GM19351 (cell line): ENCODE data around the gene ATRNL1.
"Not testable (repeated sequence)": the region's sequence is repeated elsewhere in the genome, so short reads cannot be mapped to it uniquely, and the experiment has no call there.

Experiments used
- ATAC-seq: cut with Tn5 transposase; IDR thresholded peaks from one replicate; pipeline ENCODE4 v1.9.1; 2021; ENCODE audit warnings: mild to moderate bottlenecking, moderate library complexity; ENCODE audit not compliant: unreplicated experiment

Gene ATRNL1

DNA sequence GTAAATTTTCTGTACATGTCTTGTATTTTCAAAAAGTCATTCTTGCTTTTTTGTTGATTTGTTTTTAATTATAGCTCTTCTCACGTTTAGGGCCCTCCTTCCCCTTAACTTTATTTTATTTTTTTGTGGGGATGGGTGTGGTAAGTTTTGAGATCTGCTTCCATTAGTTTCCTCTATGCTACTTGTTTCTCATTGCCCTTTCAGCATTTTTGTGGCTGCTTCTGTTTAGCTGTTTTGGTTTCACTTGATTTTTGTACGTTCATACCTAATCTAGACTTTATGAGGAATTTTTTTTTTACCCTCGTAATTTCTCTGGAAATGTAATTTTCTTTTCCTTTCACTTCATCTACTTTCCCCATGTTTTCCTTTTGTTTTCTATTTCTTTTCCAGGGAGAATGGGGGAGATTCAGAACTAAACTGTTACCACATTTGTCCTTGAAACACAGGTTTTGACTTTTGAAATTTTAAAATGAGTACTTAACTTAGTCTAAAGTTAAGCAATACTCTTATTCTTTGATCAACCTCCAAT, 80.8 kb downstream of the ATRNL1 start:
- no peak for ATAC-seq

DNA sequence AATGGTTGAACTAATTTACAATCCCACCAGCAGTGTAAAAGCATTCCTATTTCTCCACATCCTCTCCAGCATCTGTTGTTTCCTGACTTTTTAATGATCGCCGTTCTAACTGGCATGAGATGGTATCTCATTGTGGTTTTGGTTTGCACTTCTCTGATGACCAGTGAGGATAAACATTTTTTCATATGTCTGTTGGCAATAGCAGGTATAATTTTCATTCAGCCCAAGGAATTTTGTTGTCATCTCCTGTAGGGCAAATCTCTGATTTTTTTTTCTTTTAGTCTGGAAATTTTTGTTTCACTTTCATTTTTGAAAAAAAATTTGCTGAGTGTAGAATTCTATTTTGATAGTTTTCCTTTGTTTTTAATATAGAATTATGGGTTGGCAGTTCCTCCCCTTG, 114.1 kb downstream of the ATRNL1 start:
- ATAC-seq = not testable (repeated sequence)

DNA sequence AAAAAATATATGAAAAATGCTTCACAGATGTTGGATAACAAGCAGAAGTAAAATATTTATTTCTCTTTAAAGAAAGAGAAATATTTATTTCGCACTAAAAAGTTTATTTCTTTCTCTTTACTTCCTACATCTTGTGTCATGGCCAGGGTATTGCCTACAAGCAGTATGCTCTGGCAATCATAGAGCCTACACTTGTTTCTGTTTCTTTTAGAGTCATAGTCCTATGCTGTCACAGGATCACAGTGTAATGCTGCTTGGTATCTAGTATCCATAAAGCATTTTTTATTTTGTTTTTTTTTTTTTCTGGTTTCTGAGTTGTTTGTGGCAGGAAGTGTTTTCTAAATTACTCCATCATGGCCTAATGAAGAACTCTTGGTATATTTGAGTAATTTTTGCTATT, 116.0 kb downstream of the ATRNL1 start:
- ATAC-seq = peak; percentile 76

DNA sequence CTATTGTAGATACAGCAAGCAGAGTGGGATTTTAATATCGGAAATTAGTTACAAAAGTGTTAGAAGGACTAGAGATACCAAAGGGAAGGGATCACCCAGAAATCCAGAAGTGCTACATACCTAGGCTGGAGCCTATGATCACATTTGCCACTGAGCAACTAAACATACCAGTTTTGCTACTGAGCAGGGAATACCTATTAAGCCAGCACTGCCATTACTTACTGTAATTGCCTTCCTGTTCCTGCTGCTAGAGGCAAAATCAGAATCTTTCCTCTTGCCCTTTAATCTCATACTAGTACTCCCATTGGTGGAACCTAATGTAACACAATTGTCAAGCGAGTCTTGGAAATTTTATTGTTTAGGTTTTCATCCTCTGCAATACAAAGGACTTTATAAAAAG, 121.7 kb downstream of the ATRNL1 start:
- ATAC-seq = no peak

DNA sequence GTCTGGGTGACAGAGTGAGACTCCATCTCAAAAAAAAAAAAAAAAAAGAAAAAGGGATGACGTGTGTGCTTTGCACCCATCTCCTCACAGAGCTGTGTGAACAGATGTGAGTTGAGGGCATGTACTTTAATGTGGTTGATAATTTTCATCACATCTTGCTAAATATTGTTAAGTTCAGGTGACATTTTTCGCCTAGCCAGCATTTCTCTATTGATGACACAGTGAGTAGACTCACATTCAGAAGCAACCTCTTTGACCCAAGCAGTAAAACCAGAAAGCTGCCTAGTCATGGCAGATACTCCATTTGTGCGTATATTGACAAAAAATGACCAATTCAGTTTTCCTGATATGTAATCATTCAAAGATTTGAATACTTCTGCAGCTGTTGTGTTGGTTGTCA, 126.0 kb downstream of the ATRNL1 start:
- ATAC-seq = no peak

DNA sequence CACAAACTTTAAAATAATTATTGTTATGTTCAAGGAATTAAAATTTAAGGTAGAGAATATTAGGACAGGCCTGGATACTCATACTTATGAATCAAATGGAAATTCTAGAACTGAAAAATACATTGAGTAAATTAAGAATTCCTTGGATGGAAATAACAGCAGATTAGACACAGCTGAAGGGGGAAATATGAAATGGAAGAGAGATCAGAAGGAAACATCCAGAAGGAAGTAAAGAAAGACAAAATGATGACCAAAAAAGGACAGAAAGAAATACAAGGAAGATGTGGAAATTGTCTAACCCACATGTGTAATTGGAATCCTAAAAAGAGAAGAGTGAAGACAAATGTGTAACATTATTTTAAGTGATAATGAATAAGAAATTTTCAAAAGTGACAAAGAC, 128.9 kb downstream of the ATRNL1 start:
- no peak for ATAC-seq

DNA sequence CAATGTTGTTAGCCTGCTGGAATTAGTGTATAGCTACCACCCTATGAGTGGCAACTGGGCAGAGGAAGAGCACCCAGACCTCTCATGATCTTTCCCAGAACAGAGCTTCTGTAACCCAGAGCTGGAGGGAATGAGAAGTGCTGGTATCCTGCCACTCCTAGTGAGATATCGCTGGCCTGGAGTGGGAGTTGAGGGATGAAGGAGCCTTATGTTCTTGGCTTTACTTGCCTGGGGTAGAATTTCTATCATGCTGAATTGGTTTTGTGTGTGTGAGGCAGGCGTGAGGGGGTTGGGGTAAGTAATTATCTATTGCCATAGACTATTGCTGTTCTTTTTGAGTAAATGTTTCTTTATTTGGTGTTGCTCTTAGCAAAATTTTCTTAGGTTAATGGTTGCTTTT, 146.6 kb downstream of the ATRNL1 start:
- ATAC-seq = no peak

DNA sequence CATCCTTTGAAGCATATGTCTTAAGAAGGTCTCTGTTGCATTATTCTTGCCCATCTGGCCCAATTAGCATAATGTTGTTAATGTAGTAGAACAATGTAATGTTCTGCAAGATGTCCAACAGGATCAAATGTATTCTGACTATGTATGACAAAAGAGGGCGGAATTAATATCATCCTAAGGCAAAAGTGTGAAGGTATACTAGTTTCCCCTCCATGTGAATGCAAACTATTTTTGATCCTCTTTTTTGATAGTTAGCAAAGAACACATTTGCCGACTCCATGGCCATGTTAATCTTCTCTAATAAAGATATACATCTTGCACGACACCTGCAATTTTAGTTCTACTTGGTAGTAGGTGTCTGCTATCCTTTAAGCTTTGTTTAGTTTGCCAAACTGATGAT, 157.6 kb downstream of the ATRNL1 start:
- ATAC-seq = no peak

DNA sequence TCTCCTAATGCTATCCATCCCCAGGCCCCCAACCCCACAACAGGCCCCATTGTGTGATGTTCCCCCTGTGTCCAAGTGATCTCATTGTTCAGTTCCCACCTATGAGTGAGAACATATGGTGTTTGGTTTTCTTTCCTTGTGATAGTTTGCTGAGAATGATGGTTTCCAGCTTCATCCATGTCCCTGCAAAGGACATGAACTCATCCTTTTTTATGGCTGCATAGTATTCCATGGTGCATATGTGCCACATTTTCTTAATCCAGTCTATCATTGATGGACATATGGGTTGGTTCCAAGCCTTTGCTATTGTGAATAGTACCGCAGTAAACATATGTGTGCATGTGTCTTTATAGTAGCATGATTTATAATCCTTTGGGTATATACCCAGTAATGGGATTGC, 160.6 kb downstream of the ATRNL1 start:
- not testable (repeated sequence) for ATAC-seq

DNA sequence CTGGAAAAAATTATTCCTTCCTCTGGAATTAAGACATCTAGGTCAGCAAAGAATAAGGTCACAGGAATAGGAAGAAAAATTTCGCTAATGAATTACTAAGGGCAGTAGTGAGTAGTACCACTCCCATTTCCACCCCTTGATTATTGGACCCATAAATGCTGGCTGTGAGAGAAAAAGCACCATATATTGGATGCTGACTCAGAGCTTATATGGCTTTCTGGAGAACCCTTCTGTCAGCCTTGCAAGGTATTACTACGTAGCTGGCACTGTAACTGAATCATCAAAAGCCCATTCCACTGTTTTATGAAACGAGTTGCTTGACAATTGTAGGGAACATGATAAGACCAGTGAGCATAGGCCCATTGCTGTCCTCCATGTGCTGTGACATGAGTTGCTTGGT, 179.3 kb downstream of the ATRNL1 start:
- no peak for ATAC-seq

DNA sequence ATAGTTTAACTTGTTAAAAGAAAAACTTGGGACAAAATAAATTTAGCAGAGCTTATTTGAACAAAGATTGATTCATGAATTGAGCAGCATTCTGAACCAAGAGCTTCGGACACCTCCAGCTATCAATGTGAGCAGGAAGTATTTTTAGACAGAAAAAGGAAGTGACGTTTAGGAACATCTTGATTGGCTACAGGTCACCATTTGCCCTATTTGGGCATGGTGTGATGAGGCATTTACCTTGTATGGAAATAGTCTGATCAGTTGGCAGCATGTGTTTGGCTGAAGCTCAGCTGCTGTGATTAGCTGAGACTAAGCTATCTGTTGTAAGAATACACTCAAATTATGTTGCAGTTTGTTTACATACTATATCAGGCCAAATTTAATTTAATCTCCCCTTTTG, 185.1 kb downstream of the ATRNL1 start:
- peak; percentile 84 for ATAC-seq

DNA sequence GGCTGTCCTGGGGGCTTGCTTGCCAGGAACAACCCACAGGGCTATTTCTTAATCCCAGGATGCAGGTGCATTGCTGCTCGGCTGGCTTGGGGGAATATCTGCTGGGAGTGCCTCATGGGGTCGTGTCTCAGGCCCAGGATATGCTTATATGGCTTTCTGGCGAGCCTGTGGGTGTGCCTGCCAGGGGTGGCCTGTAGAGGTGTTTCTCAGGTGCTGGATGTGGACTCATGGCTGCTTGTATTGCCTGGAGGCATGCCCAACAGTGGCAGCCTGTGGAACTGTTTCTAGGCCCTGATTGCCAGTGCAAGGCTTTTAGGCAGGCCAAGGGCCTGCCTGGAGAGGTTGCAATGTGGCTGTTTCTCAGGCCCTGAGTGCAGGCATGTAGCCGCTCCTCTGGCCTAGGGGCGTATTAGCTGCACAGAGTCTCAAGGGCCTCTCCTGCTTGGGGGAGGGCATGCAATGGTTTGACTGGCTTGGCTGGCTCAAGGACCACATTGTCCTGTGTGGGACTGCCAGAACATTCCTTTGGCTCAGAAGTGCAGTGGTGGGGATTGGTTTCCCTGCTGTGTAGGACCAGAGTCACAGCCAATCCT, 202.1 kb downstream of the ATRNL1 start:
- ATAC-seq = no peak

DNA sequence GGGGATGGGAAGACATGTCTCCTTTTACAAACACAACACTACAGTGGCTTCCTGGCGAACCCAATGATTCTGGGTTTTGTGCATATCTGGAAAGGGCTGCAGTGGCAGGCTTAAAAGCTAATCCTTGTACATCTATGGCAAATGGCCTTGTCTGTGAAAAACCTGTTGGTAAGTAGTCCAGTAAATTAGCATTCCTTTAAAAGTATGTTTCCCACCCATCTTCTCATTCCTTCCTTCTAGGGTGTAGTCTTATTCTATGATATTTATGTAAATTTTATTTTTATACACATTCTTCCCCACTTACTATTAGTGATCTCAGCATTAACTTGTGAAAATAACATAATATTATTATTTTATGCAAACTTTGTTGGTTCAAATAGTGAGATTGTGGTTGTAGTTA, 206.9 kb downstream of the ATRNL1 start:
- ATAC-seq = no peak

DNA sequence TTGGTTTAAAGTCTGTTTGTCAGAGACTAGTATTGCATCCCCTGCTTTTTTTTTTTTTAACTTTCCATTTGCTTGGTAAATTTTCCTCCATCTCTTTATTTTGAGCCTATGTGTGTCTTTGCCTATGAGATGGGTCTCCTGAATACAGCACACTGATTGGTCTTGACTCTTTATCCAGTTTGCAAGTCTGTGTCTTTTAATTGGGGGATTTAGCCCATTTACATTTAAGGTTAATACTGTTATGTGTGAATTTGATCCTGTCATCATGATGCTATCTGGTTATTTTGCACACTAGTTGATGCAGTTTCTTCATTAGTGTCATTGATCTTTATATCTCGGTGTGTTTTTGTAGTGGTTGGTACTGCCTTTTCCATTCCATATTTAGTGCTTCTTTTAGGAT, 226.5 kb downstream of the ATRNL1 start:
- ATAC-seq = not testable (repeated sequence)

DNA sequence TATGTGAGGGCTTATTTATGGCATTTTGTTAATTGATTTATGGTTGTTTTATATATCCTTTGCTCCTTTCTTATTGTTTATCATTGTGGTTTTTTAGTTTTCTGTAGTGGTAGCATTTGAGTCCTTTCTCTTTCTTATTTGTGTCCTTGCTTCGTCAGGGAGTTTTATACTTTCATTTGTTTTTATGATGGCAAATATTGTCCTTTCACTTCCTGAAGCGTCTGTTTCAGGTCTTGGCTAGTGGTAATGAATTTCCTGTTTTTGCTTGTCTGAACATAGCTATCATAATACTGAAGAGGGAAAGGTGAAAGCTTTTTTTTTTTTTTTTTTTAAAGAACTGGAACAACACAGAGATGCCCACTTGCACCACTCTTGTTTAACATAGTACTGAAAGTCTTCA, 228.2 kb downstream of the ATRNL1 start:
- ATAC-seq = peak; percentile 85

DNA sequence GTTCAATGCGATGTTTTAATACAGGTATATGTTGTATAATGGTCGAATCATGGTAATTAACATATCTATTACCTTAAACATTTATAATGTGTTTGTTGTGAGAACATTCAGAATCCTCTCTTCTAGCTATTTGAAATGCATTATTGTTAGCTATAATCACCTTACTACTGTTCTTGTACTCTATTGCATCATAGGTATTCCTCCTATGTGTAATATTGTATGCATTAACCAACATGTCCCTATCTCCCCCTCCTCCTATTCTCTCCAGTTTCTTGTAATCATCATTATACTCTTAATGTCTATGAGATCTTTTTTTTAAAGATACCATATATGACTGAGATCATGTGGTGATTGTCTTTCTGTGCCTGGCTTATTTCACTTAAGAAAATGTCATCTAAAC, 235.2 kb downstream of the ATRNL1 start:
- ATAC-seq = no peak

DNA sequence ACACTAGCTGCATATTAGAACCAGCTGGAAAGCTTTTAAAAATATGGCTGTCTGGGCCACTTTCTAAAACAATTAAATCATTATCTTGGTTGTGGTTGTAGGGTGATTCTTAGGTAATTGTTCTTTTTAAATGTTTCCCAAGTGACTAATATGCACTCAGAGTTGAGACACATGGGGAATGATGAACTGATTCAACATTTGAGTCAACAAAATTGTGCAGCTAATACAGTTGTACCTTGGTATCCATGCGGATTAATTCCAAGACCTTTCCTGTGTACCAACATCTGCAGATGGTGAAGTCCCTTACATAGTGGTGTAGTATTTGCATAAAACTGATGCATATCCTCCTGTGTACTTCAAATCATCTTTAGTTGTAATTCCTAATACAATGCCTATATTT, 242.2 kb downstream of the ATRNL1 start:
- no peak for ATAC-seq

DNA sequence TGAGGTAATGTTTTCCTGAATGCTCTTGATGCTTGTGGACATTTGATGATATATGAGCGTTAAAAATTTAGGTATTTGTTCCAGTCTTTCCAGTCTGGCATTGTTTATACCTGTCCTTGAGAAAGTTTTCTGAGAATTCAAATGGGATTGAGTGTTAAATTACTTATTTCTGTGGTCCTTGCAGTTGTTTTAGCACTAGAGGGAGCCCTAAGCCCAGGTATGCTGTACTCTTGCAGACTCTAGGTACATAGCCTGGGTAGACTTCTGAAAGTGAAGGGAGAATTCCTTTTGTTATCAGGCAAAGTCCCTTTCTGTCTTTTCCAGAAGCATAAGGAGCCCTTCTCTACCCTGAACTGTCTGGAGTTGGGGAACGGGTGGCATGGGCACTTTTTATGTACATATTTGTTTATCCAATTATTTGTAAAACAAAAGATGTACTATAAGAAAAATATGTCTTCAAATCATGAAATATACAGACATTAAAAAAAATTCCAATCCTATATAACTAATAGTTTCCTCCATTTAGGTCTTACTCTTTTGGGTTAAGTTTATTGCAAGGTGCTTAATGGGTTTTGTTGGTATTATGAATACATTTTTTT, 262.1 kb downstream of the ATRNL1 start:
- peak; percentile 95 for ATAC-seq

DNA sequence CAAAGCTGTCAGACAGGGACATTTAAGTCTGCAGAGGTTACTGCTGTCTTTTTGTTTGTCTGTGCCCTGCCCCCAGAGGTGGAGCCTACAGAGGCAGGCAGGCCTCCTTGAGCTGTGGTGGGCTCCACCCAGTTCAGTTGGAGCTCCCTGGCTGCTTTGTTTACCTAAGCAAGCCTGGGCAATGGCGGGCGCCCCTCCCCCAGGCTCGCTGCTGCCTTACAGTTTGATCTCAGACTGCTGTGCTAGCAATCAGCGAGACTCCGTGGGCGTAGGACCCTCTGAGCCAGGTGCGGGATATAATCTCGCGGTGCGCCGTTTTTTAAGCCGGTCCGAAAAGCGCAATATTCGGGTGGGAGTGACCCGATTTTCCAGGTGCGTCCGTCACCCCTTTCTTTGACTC, 274.8 kb downstream of the ATRNL1 start:
- ATAC-seq = not testable (repeated sequence)

DNA sequence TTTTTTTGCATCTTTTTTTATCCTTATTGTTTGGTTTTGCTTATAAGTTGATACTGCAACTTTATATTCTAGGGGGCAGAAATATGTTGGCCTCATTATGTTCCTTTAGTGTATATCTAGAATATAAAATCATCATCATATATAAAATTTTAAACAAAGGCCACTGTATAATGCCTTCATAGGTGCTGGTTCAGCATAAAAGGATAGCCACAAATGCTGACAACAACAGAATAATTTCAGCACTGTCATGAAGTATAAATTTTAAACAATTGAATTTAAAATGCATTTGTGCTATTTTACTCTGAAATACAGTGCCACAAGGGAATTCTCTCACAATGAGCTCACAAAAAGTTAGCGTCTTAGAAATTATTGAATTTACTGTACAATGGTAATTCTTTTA, 285.9 kb downstream of the ATRNL1 start:
- ATAC-seq = no peak

DNA sequence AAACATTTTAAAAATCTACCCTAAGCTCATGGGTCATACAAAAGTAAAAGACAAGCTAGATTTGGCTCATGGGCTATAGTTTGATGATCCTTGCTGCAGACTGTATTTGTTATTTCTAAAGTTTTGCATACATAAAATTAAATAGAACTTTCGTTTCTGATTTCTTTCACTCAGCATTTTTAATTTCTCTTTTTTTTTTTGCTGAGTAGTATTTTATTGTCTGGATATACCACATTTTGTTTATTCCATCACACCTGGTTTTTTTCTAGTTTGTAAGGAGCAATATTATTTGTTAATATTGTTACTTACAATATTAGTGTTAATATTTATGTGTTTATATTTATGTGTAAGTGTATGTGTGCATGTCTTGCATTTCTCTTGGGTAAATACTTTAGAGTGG, 291.5 kb downstream of the ATRNL1 start:
- ATAC-seq = no peak

DNA sequence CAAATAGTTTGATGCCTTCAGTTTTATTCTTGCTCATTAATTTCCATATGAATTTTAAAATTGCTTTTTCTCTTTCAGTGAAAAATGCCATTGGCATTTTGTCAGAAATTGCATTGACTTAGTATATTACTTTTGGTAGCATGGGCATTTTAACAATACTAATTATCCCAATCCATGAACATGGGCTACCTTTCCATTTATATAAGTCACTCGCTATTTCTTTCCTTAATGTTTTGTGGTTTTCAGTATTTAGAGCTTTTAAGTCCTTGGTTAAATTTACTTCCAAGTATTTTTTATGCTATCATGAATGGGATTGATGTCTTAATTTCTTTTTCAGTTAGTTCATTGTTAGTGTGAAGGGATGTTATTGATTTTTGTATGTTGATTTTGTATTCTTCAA, 297.4 kb downstream of the ATRNL1 start:
- no peak for ATAC-seq

DNA sequence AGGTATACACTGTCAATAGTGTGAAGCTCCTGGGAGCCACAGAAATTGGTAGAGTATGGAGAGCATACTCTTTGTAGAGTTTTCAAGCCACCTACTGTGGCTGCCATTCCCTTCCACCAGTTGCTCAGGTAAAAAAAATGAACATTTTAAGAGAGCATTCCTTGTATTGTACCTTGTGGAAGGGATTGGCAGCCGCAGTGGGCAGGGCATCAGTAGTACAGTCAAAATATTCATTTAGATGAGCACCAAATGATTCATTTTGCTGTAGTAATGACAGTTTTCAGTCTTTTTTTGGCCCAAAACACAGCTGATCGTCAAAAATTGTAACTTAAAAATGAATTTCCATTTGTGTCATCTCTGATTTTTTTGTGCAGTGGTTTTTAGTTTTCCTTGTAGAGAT, 304.9 kb downstream of the ATRNL1 start:
- ATAC-seq = no peak
